Neural cell (in vitro differentiated cells): ENCODE measurements around the gene AP1S1. TPM values are rescaled to one million over a fixed set of nuclear protein-coding genes. Genes with fewer than 3 reads are reported as not detected.

Experiments
- H2AFZ ChIP-seq: fragments of 200-600, 300-800 bp; sonication (generic), shearing (Covaris generic); 2 replicates; pipeline ENCODE4 v1.6.0; 2014; ENCODE audit warnings: low read depth, mild to moderate bottlenecking, antibody characterized with exemption, low read length, moderate library complexity
- H3F3A ChIP-seq: fragments of 200-600 bp; shearing (Covaris generic); 2 replicates; pipeline ENCODE4 v1.6.1; 2016; ENCODE audit warnings: mild to moderate bottlenecking, moderate library complexity, mixed read lengths, antibody characterized with exemption, low read length; ENCODE audit not compliant: insufficient read depth, poor library complexity, severe bottlenecking
- H3K27ac ChIP-seq: fragments of 200-600, 300-800 bp; sonication (generic), shearing (Covaris generic); 2 replicates; pipeline ENCODE4 v1.5.1; 2014; ENCODE audit warnings: mild to moderate bottlenecking, low read length, moderate library complexity
- H3K27me3 ChIP-seq: fragments of 300-800, 200-600 bp; sonication (generic), shearing (Covaris generic); 2 replicates; pipeline ENCODE4 v1.6.0; 2014; ENCODE audit warnings: mild to moderate bottlenecking, low read depth, low read length, moderate library complexity; ENCODE audit not compliant: insufficient read depth
- H3K36me3 ChIP-seq: fragments of 300-800, 200-600 bp; sonication (generic), shearing (Covaris generic); 2 replicates; pipeline ENCODE4 v1.5.1; 2014; ENCODE audit warnings: mild to moderate bottlenecking, antibody characterized with exemption, low read length, moderate library complexity; ENCODE audit not compliant: insufficient read depth
- H3K4me2 ChIP-seq: fragments of 300-800, 200-600 bp; sonication (generic), shearing (Covaris generic); 2 replicates; pipeline ENCODE4 v1.6.0; 2014; ENCODE audit warnings: mild to moderate bottlenecking, low read length
- H3K4me3 ChIP-seq: fragments of 300-800, 200-600 bp; sonication (generic), shearing (Covaris generic); 2 replicates; pipeline ENCODE4 v1.5.1; 2014; ENCODE audit warnings: mild to moderate bottlenecking, low read length, moderate library complexity
- H3K79me2 ChIP-seq: fragments of 200-600 bp; shearing (Covaris generic); replicated peaks from 2 replicates; pipeline ENCODE4 v1.6.0; 2014; ENCODE audit warnings: mild to moderate bottlenecking, low read length, moderate library complexity; ENCODE audit not compliant: insufficient read depth
- H3K9ac ChIP-seq: fragments of 300-800, 200-600 bp; sonication (generic), shearing (Covaris generic); 2 replicates; pipeline ENCODE4 v1.6.1; 2016; ENCODE audit warnings: mild to moderate bottlenecking, low read length, mixed read lengths
- H3K9me2 ChIP-seq: fragments of 200-600 bp; shearing (Covaris generic); 2 replicates; pipeline ENCODE4 v1.6.1; 2016; ENCODE audit warnings: mild to moderate bottlenecking, low read length, mixed read lengths; ENCODE audit not compliant: insufficient read depth
- H3K9me3 ChIP-seq: fragments of 200-600, 300-800 bp; sonication (generic), shearing (Covaris generic); 2 replicates; pipeline ENCODE4 v1.6.1; 2016; ENCODE audit warnings: mild to moderate bottlenecking, mixed run types, low read length, moderate library complexity, mixed read lengths
- H4K20me1 ChIP-seq: fragments of 200-600 bp; shearing (Covaris generic); 2 replicates; pipeline ENCODE4 v1.6.1; 2016; ENCODE audit warnings: mild to moderate bottlenecking, mixed run types; ENCODE audit not compliant: insufficient read depth
- CTCF ChIP-seq: fragments of 450-650 bp; IDR thresholded peaks from 2 replicates; pipeline ENCODE4 v1.5.1; 2014; ENCODE audit warnings: antibody characterized with exemption, mild to moderate bottlenecking, moderate library complexity; ENCODE audit not compliant: poor library complexity, severe bottlenecking
- EP300 ChIP-seq: fragments of 450-650 bp; conservative IDR thresholded peaks from 2 replicates; pipeline ENCODE4 v1.6.1; 2014; ENCODE audit warnings: antibody characterized with exemption, mild to moderate bottlenecking, moderate library complexity; ENCODE audit not compliant: poor library complexity, severe bottlenecking
- EZH2 ChIP-seq: fragments of 200-600, 300-800 bp; shearing (Covaris generic), sonication (generic); IDR thresholded peaks from 2 replicates; pipeline ENCODE4 v1.6.1; 2014; ENCODE audit warnings: antibody characterized with exemption, low read length, borderline replicate concordance, mild to moderate bottlenecking; ENCODE audit not compliant: insufficient read depth, poor library complexity, severe bottlenecking
- MXI1 ChIP-seq: fragments of 450-650 bp; conservative IDR thresholded peaks from 2 replicates; pipeline ENCODE4 v1.6.1; 2014; ENCODE audit warnings: antibody characterized with exemption, mild to moderate bottlenecking; ENCODE audit not compliant: poor library complexity, severe bottlenecking
- POLR2AphosphoS5 ChIP-seq: IDR thresholded peaks from 2 replicates; pipeline ENCODE4 v1.6.1; 2012
- RAD21 ChIP-seq: fragments of 450-650 bp; conservative IDR thresholded peaks from 2 replicates; pipeline ENCODE4 v1.6.1; 2014; ENCODE audit warnings: antibody characterized with exemption, mild to moderate bottlenecking, moderate library complexity
- REST ChIP-seq: IDR thresholded peaks from 2 replicates; pipeline ENCODE4 v1.6.1; 2012; ENCODE audit warnings: borderline replicate concordance
- SMC3 ChIP-seq: fragments of 450-650 bp; conservative IDR thresholded peaks from 2 replicates; pipeline ENCODE4 v1.6.1; 2014; ENCODE audit warnings: antibody characterized with exemption, mild to moderate bottlenecking, moderate library complexity; ENCODE audit not compliant: poor library complexity
- TAF1 ChIP-seq: IDR thresholded peaks from 2 replicates; pipeline ENCODE4 v1.6.1; 2012; ENCODE audit warnings: low read depth
- polyA plus RNA-seq: library from polyadenylated mRNA; depleted of rRNA; stranded (reverse); fragments of >200 nt; gene quantifications from 2 replicates; pipeline ENCODE4 v1.2.3, GENCODE V29; 2014

Gene AP1S1
- polyA plus RNA-seq, 1 donor from 2014 or later, result 344 TPM

GRCh38 chr7:101160910-101161309 is 6.6 kb downstream of the AP1S1 start:
- Histone ChIP-seq H3K9me2 (no peaks in the 10 kb centered on the region), H3K36me3 (no peaks in the 10 kb centered on the region), H3F3A (no peaks in the 10 kb centered on the region), H3K27ac (no peak overlapping the region), H3K9ac (no peak overlapping the region), H3K79me2 (no peaks in the 10 kb centered on the region), H3K4me3 (no peak overlapping the region), H3K9me3 (no peaks in the 10 kb centered on the region), H3K4me2 (no peak overlapping the region), H2AFZ (no peak overlapping the region), H4K20me1 (no peaks in the 10 kb centered on the region), H3K27me3 (peaks cover 5% of the 10 kb centered on the region)
- TF ChIP-seq RAD21 (no peak), EP300 (no peak), REST (no peak), POLR2AphosphoS5 (no peak), EZH2 (no peak), SMC3 (no peak)

GRCh38 chr7:101161692-101162471 is 7.6 kb downstream of the AP1S1 start:
- H4K20me1 ChIP-seq, result no peaks in the 10 kb centered on the region
- no peak overlapping the region for H2AFZ ChIP-seq
- H3K4me2 ChIP-seq, result no peak overlapping the region
- H3K36me3 ChIP-seq, result no peaks in the 10 kb centered on the region
- H3K27me3 ChIP-seq, result peaks cover 5% of the 10 kb centered on the region
- no peaks in the 10 kb centered on the region for H3K79me2 ChIP-seq
- H3K9me2 ChIP-seq, result no peaks in the 10 kb centered on the region
- no peak overlapping the region for H3K27ac ChIP-seq
- peak overlapping the region; percentile 94 for H3K4me3 ChIP-seq
- no peak for TF ChIP-seq RAD21
- TF ChIP-seq MXI1, result no peak
- no peak for TF ChIP-seq EP300
- no peak for TF ChIP-seq EZH2
- TF ChIP-seq TAF1, result no peak
- no peak for TF ChIP-seq CTCF
- TF ChIP-seq POLR2AphosphoS5, result no peak
- no peak for TF ChIP-seq REST
- TF ChIP-seq SMC3, result no peak
- H3K9ac ChIP-seq, result peak overlapping the region; percentile 94
- no peaks in the 10 kb centered on the region for H3F3A ChIP-seq
- no peaks in the 10 kb centered on the region for H3K9me3 ChIP-seq
